GM19099 (cell line): Measurements from ENCODE around the gene NPR3.

Experiments used
- POLR2A ChIP-seq: IDR thresholded peaks from 3 replicates; pipeline ENCODE4 v1.6.1; 2011; ENCODE audit warnings: low read depth; ENCODE audit not compliant: insufficient read length; ENCODE audit errors: extremely low read depth

The NPR3 gene

GRCh38 chr5:32703957-32704356, 7.2 kb upstream of the NPR3 start:
- no peak for TF ChIP-seq POLR2A

- TF ChIP-seq POLR2A = no peak
These were observed 3.6 kb upstream of the NPR3 start for GRCh38 chr5:32707418-32707997.

GRCh38 chr5:32708949-32709348, 2.2 kb upstream of the NPR3 start:
- no peak for TF ChIP-seq POLR2A

GRCh38 chr5:32709750-32710549, 1.2 kb upstream of the NPR3 start:
- TF ChIP-seq POLR2A = no peak

GRCh38 chr5:32711362-32711680, 200 bp downstream of the NPR3 start:
- no peak for TF ChIP-seq POLR2A

GRCh38 chr5:32711681-32712480, 760 bp downstream of the NPR3 start:
- TF ChIP-seq POLR2A = no peak

- no peak for TF ChIP-seq POLR2A
These were observed 1.6 kb downstream of the NPR3 start for GRCh38 chr5:32712481-32713360.

- TF ChIP-seq POLR2A = no peak
These were observed 2.2 kb downstream of the NPR3 start for GRCh38 chr5:32713361-32713769.

GRCh38 chr5:32713770-32714381, 2.8 kb downstream of the NPR3 start:
- TF ChIP-seq POLR2A = no peak

GRCh38 chr5:32714836-32715235, 3.7 kb downstream of the NPR3 start:
- TF ChIP-seq POLR2A = no peak

- no peak for TF ChIP-seq POLR2A
These were observed 9.2 kb downstream of the NPR3 start for GRCh38 chr5:32720300-32720699.

- TF ChIP-seq POLR2A = no peak
These were observed 10.5 kb downstream of the NPR3 start for GRCh38 chr5:32721626-32722025.

- TF ChIP-seq POLR2A = no peak
These were observed 11.8 kb downstream of the NPR3 start for GRCh38 chr5:32722957-32723356.

GRCh38 chr5:32724526-32724925, 13.4 kb downstream of the NPR3 start:
- TF ChIP-seq POLR2A = no peak
